ENCODE results near the gene CAVIN2.

Gene CAVIN2, protein sequence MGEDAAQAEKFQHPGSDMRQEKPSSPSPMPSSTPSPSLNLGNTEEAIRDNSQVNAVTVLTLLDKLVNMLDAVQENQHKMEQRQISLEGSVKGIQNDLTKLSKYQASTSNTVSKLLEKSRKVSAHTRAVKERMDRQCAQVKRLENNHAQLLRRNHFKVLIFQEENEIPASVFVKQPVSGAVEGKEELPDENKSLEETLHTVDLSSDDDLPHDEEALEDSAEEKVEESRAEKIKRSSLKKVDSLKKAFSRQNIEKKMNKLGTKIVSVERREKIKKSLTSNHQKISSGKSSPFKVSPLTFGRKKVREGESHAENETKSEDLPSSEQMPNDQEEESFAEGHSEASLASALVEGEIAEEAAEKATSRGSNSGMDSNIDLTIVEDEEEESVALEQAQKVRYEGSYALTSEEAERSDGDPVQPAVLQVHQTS

DNA sequence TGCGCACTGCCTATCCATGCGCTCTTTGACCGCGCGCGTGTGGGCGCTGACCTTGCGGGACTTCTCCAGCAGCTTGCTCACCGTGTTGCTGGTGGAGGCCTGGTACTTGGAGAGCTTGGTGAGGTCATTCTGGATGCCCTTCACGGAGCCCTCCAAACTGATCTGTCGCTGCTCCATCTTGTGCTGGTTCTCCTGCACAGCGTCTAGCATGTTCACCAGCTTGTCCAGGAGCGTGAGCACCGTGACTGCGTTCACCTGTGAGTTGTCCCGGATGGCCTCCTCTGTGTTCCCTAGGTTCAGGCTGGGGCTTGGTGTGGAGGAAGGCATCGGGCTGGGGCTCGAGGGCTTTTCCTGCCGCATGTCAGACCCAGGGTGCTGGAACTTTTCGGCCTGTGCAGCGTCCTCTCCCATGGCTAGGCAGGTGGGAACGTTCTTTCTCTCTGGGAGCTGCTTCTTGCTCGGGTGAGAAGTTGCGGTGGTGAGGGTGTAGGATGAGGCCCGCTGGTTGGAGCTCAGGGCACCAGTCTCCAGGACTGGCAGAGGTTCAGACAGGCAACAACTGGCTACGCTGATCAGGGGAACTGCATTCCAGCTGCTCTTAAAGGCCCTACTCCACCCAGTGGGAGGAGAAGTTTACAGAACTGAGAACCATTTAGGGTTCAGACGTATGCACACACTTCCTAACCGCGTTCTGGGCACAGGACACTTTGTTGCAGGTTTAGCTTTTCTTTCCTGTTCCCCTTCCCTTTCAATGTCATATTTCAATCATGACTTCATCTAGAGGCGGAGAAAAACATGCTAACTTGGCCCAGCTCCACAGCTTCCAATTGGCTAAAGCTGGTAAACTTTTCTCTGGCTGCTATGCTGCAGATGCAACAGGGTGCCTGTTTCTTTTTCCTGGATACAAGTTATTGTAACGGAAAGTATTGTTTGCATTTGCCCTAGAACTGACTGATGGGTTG is at the start of gene CAVIN2:
CAVIN2 (minus strand) TSS at position 574 of the 962 bp plus-strand sequence; CDS start at position 411, 163 bp downstream.
- TF ChIP-seq, protein P1, sequence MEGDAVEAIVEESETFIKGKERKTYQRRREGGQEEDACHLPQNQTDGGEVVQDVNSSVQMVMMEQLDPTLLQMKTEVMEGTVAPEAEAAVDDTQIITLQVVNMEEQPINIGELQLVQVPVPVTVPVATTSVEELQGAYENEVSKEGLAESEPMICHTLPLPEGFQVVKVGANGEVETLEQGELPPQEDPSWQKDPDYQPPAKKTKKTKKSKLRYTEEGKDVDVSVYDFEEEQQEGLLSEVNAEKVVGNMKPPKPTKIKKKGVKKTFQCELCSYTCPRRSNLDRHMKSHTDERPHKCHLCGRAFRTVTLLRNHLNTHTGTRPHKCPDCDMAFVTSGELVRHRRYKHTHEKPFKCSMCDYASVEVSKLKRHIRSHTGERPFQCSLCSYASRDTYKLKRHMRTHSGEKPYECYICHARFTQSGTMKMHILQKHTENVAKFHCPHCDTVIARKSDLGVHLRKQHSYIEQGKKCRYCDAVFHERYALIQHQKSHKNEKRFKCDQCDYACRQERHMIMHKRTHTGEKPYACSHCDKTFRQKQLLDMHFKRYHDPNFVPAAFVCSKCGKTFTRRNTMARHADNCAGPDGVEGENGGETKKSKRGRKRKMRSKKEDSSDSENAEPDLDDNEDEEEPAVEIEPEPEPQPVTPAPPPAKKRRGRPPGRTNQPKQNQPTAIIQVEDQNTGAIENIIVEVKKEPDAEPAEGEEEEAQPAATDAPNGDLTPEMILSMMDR (IDR thresholded peaks at IDR 0.05; ENCODE audit: insufficient read depth, missing control alignments), result no peak
- no peak for FAIRE-seq

DNA sequence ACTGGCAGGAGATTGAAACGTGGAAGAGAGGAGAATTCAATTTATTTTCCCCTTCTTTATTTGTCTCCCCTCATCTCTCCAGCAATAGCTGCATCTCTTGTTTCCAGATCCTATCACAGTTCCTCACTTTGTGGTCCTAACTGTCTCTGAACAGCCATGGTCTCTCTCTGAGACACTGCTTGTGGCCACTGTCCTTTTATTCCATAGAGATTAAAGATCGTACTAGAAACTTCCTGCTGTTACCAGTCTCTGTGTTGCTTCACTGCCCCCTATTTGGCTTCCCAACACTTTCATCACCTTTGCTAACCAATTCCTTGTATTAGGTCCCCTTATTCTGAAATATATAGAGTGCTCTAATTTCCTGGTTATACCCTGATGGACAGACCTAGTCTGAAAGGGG is 48.9 kb upstream of the CAVIN2 start:
- FAIRE-seq (no peak), DNase-seq (ENCODE audit: insufficient read length, low spot score) (no peak)
- TF ChIP-seq, protein P1 (IDR thresholded peaks at IDR 0.05; ENCODE audit: insufficient read depth, missing control alignments), result no peak

More for the DNA sequence above, at the start of gene CAVIN2:
- DNase-seq (ENCODE audit: insufficient read length, low spot score), result no peak

DNA sequence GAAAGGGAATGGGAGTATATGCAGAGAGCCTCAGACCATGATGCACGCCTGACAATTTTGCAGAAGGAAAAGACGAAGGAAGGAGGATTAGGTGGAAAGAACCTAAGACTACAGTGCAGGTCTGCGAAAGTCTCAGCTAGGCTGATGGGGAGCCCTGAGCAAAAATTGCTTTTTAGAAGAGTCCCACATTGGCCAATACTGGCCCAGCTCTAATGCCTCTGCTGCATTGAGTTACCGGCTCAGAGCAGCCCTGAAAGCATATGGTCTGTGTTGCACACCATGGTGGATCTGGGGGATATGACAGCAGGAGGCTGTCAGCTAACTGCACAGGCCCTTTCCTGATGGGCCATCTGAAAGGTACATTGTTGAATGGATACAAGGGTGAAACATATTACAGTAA is 48.3 kb upstream of the CAVIN2 start:
- no peak for DNase-seq (ENCODE audit: insufficient read length, low spot score)
- FAIRE-seq, result no peak
- TF ChIP-seq, protein P1 (IDR thresholded peaks at IDR 0.05; ENCODE audit: insufficient read depth, missing control alignments), result no peak

DNA sequence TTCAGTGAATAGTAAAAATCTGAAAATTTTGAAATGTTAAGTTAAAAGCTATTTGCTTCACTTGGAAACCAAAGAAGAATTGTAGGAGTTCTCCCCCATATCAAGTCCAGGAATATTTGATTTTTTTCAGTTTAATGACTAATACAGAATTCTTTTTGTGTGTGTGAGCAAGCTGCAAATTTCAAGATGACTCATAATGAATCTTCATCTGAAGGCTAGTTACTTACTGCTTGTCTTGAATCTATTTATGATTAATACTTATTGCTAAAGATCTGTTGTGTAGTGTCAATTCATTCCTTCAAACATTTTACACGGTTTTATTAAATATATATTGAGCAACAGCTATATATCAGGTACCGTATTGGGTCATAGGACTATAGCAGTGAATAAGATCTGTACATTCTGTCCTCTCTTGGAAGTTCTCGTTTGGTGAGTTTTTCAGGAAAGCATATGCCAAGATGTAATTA is 47.8 kb upstream of the CAVIN2 start:
- no peak for FAIRE-seq
- no peak for DNase-seq (ENCODE audit: insufficient read length, low spot score)

DNA sequence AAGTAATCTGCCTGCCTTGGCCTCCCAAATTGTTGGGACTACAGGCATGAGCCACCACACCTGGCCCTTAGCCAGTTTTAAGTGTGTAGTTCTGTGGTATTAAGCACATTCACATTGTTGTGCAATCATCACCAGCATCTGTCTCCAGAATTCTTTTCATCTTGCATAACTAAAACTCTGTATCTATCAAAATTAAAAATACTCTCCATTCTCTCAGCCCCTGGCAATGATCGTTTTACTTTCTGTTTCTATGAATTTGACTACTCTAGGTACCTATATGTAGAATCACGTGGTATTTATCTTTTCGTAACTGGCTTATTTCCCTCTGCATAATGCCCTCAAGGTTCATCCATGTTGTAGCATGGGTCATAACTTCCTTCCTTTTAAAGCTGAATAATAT is 45.5 kb upstream of the CAVIN2 start:
- DNase-seq (ENCODE audit: insufficient read length, low spot score), result no peak
- no peak for FAIRE-seq
- TF ChIP-seq, protein P1 (IDR thresholded peaks at IDR 0.05; ENCODE audit: insufficient read depth, missing control alignments), result no peak

More for the DNA sequence above, 47.8 kb upstream of the CAVIN2 start:
- TF ChIP-seq, protein P1 (IDR thresholded peaks at IDR 0.05; ENCODE audit: insufficient read depth, missing control alignments), result no peak

DNA sequence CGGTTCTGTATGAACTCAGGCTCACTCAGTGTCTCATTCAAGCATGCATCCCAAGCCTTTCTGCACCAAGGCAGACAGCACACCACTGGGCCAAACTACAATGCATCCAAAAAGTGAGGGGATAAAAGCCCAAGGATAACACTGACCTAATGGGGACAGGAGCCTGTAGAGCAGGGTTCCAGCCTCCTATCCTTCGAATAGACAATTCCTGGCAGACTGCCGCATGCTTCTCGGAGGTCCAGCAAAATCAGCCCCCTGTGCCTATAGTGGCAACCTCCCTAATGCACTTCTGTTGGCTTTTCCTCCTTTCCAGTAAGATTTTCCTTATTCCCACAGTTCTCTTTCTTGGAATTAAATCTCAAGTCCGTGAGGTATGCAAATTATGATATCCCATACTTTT is 44.8 kb upstream of the CAVIN2 start:
- TF ChIP-seq, protein P1 (IDR thresholded peaks at IDR 0.05; ENCODE audit: insufficient read depth, missing control alignments), result no peak
- FAIRE-seq (no peak), DNase-seq (ENCODE audit: insufficient read length, low spot score) (no peak)
